GM12864 (cell line): Measurements from ENCODE around the gene NME3.
A peak's percentile ranks its signal among the peaks of the same experiment; 100 is the strongest.

Source experiments
- DNase-seq: peaks from one replicate; pipeline ENCODE4 v3.0.0-alpha.2; 2011; ENCODE audit warnings: low read depth
- H3K4me3 ChIP-seq: 2 replicates; pipeline ENCODE4 v1.5.1; 2011; ENCODE audit warnings: mild to moderate bottlenecking, low read depth, low read length, control low read depth
- CTCF ChIP-seq: IDR thresholded peaks from 2 replicates; pipeline ENCODE4 v1.5.1; 2011; ENCODE audit warnings: low read depth, mild to moderate bottlenecking, moderate library complexity, low read length, control low read depth, inconsistent platforms; ENCODE audit errors: missing control alignments

The NME3 gene

GRCh38 chr16:1771188-1771863 lies at the start of gene NME3:
Gene NME3 (minus strand): TSS chr16:1771543. CDS start chr16:1771534, 9 bp downstream.
- DNase-seq: peak; percentile 18
- no peak for TF ChIP-seq CTCF
- H3K4me3 ChIP-seq: peak within 1 kb of the TSS; percentile 72

DNA sequence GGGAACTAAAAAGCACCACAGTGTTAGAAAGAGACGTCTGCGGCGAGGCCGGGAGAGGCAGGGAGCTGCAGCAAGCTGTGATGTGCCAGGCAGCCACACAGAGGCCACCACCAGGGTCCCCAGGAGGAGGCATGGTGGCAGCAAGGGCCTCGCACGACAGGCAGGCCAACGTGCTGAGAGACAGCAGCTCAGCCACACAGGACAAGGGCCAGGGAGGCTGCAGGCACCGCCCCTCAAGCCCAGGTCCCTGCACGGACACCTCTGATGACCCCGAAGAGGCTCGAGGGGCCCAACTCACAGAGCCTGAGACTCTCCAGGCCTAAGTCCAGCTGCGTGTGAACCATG lies 49.6 kb upstream of the NME3 start:
- DNase-seq: no peak
- no peak for TF ChIP-seq CTCF
- no peak overlapping the region for H3K4me3 ChIP-seq

DNA sequence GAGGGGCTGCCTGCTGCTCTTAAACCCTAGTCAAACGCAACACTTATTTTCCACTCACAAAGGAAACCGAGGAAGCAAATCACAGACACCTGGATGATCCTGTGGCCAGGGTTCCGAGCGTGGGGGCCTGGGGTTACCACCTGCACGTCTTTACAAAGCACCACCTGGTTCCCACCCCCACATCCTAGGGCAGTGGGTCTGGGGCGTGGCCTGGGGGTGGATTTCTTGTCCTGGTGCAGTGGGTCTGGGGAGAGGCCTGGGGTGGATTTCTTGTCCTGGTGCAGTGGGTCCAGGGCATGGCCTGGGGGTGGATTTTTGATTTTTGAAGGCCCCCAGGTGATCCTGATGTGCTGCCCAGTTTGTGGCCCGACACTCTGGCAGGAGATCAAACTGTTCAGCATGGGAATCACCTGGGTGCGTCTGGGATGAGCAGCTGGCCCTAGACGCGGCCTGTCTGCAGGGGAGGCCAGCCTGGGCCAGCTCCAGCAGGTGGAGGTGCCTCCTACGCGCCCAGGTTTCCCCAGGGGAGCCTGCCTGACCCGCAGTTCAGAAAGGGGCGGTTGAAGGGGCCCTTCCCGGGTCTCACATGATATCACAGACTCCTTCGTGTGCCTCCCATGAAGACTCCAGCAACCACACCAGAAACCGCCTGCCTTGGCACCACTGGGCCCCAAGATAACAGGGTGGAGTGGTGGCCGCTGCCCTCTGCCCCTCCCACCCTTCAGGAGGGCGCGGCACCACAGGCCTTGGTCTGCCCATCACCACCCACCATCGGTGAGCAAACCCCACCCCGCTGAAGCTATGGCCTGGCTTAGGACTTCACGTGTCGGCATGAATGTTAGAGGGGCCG lies 49.0 kb upstream of the NME3 start:
- TF ChIP-seq CTCF: no peak
- DNase-seq: no peak
- H3K4me3 ChIP-seq: no peak overlapping the region

GRCh38 chr16:1819611-1820010 lies 48.3 kb upstream of the NME3 start:
- DNase-seq: no peak
- no peak for TF ChIP-seq CTCF
- no peak overlapping the region for H3K4me3 ChIP-seq

DNA sequence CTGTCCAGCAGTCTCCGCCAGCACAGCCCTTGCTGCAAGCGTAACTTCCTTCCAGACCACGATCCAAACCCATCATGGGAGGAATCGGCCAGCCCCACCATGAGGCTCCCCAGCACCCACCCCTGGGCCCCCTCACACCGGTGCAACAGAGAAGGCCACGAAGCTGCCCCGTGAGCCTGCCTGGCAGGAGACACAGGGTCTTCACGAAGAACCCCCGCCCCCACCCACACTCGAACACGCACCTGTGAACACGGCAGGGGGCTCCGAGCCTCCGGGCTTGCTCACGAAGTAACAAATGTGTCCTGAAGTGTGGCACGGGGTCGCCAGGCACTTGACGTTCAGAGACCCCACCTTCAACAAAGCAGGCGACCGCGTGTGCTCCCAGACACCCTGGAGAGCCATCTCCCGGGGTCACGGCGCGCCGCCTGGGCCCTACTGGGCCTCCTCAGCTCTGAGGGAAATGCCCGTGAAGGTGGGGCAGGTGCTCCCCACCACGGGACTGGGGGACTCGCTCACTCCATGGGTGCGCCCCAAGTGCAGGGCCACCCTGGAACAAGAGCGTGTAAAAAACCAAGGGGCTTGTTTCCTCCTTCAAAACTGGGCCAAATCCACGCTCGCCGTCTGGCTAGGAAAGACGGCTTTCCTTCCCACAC lies 47.7 kb upstream of the NME3 start:
- TF ChIP-seq CTCF: no peak
- H3K4me3 ChIP-seq: no peak overlapping the region
- no peak for DNase-seq

DNA sequence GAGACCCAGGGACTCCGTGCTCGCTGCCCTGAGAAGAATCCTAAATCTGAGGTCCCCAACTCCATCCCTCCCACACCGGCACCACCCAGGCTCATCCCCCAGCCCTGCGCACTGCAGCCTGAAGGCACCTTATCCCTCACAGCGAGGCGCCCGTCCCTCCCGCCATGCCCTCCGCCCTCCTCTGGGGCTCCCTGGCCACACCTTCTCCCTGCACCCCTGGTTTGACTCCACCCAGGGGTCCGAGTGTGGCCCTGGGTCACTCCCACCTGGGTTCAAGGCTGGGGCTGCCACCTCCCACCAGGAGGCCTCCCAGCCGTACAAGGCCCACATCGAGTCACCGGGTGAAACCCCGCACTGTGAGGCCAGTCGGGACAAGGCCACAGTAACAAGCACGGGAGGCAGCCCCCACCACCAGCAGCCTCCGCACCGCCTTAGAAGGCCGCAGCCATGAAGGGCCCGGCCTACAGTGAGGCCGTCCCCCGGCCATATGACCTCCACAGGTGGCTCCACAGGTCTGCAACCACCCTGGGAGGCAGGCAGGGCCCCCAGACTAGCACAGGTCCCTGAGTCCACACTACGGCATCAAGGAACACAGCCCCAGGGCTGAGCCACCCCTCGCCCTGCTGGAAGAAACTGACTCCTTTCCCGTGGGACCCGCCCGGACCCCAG lies 47.0 kb upstream of the NME3 start:
- TF ChIP-seq CTCF: no peak
- no peak overlapping the region for H3K4me3 ChIP-seq
- no peak for DNase-seq
